K562 (cell line): Measurements from ENCODE around the gene NDFIP2. TPM values are rescaled to one million over a fixed set of nuclear protein-coding genes. Genes with fewer than 3 reads are reported as not detected.

Experiments
- ATAC-seq: fragments of 200-7000 bp; cut with Tn5 transposase; 3 replicates; pipeline ENCODE4 v1.9.1; 2020; ENCODE audit warnings: moderate library complexity
- BruUV-seq: library from RNA; stranded (reverse); fragments of 400-500 nt; replicated peaks from 2 replicates; lab custom pipeline; 2021; lab: Mats Ljungman, UMichigan
- CTCF ChIA-PET: fragments of 300-600 bp; formaldehyde crosslinking; extraction: SDS; loops from one replicate; lab custom pipeline; 2021; ENCODE audit warnings: low intra/inter-chr PET ratio; lab: Yijun Ruan, JAX
- POLR2A ChIA-PET: fragments of 300-600, 350-650 bp; sonication (Branson Sonifier 250); formaldehyde crosslinking; extraction: SDS; loops from one replicate; lab custom pipeline; 2021; ENCODE audit warnings: antibody characterized with exemption, inconsistent platforms; lab: Yijun Ruan, JAX
- DNase-seq, 4 experiments: peaks; one replicate each; pipeline versions ENCODE4 v3.0.0 to v3.0.0-alpha.2; 2011 to 2018; ENCODE audit warnings: low spot score in 3 of 4, mixed read lengths in 3 of 4; ENCODE audit errors: extremely low read depth in 1 of 4
- FAIRE-seq: peaks from 2 replicates; lab custom pipeline; 2011; peaks lifted over from hg19 to GRCh38; lab: Jason Lieb, UNC
- H2AFZ ChIP-seq: 2 replicates; pipeline ENCODE4 v1.6.0; 2011; ENCODE audit warnings: low read depth, low read length, control low read depth, inconsistent platforms
- H3K27ac ChIP-seq: fragments of 200-600 bp; 3 replicates; pipeline ENCODE4 v1.8.0; 2011; ENCODE audit warnings: low read depth, mild to moderate bottlenecking, control low read depth, inconsistent platforms, low read length, moderate library complexity, mixed read lengths; ENCODE audit errors: extremely low read depth
- H3K27me3 ChIP-seq, 2 experiments: fragments of 300-600 bp in 1 of 2; 2 replicates in 1 of 2; 3 replicates in 1 of 2; pipeline versions ENCODE4 v1.6.0 to v1.8.0; 2011; ENCODE audit warnings: inconsistent platforms in 2 of 2, low read length in 2 of 2, mild to moderate bottlenecking in 1 of 2, mixed read lengths in 1 of 2, moderate library complexity in 1 of 2; ENCODE audit not compliant: control insufficient read depth in 2 of 2, insufficient read depth in 2 of 2
- H3K36me3 ChIP-seq: fragments of 300-600 bp; 3 replicates; pipeline ENCODE4 v1.8.0; 2011; ENCODE audit warnings: mild to moderate bottlenecking, low read length, inconsistent platforms; ENCODE audit not compliant: control insufficient read depth, insufficient read depth
- H3K4me1 ChIP-seq, 2 experiments: fragments of 200-600 bp in 1 of 2; replicated peaks in 1 of 2; 2 replicates in 1 of 2; 3 replicates in 1 of 2; pipeline versions ENCODE4 v1.5.1 to v1.8.0; 2011; ENCODE audit warnings: inconsistent platforms in 2 of 2, low read length in 2 of 2, mild to moderate bottlenecking in 1 of 2, mixed read lengths in 1 of 2, moderate library complexity in 1 of 2; ENCODE audit not compliant: control insufficient read depth in 2 of 2, insufficient read depth in 2 of 2
- H3K4me2 ChIP-seq: 2 replicates; pipeline ENCODE4 v1.6.1; 2011; ENCODE audit warnings: low read length, control low read depth, inconsistent platforms, mixed read lengths; ENCODE audit not compliant: insufficient read depth
- H3K4me3 ChIP-seq: fragments of 200-600 bp; sonication (generic), shearing (Covaris generic); 2 replicates; pipeline ENCODE4 v1.5.1; 2016; ENCODE audit warnings: control low read depth, inconsistent platforms
- H3K79me2 ChIP-seq: fragments of 200-600 bp; 3 replicates; pipeline ENCODE4 v1.8.0; 2011; ENCODE audit warnings: low read length, inconsistent platforms; ENCODE audit not compliant: control insufficient read depth, insufficient read depth
- H3K9ac ChIP-seq, 2 experiments: 2 replicates each; pipeline versions ENCODE4 v1.6.0 to v1.6.1; 2011; ENCODE audit warnings: low read depth in 2 of 2, low read length in 2 of 2, control low read depth in 1 of 2, inconsistent platforms in 1 of 2, mild to moderate bottlenecking in 1 of 2, mixed read lengths in 1 of 2; ENCODE audit not compliant: insufficient read depth in 1 of 2
- H3K9me1 ChIP-seq: one replicate; pipeline ENCODE4 v1.6.0; 2011; ENCODE audit warnings: inconsistent platforms, mild to moderate bottlenecking, low read length, moderate library complexity; ENCODE audit not compliant: control insufficient read depth, insufficient read depth
- H3K9me3 ChIP-seq: replicated peaks from 2 replicates; pipeline ENCODE4 v1.5.1; 2011; ENCODE audit warnings: low read depth, low read length, inconsistent platforms; ENCODE audit not compliant: control insufficient read depth, insufficient read depth
- H4K20me1 ChIP-seq: replicated peaks from 2 replicates; pipeline ENCODE4 v1.6.1; 2011; ENCODE audit warnings: low read length, inconsistent platforms, mixed read lengths; ENCODE audit not compliant: control insufficient read depth, insufficient read depth
- POLR2AphosphoS2 ChIP-seq: IDR thresholded peaks from 2 replicates; pipeline ENCODE4 v1.6.1; 2012; ENCODE audit warnings: low read length, improper control_type of control experiment
- PRMT5 ChIP-seq: sonication (generic); formaldehyde crosslinking; IDR thresholded peaks from 2 replicates; pipeline ENCODE4 v1.5.0; 2020; ENCODE audit warnings: missing genetic modification reagents
- ZFP30 ChIP-seq: fragments of 250-450 bp; sonication (Bioruptor Pico); IDR thresholded peaks from 2 replicates; pipeline ENCODE4 v1.8.0; 2022; ENCODE audit warnings: moderate library complexity, mild to moderate bottlenecking, inconsistent platforms, borderline replicate concordance
- WGBS: fragments of 100-300 bp; shearing (Covaris generic); methylation state at CpG from one replicate; pipeline ENCODE4 v1.1.6; 2016; ENCODE audit warnings: low coverage, mixed read lengths; ENCODE audit not compliant: insufficient coverage; ENCODE audit errors: missing lambda C conversion rate; 5-methylcytosine and 5-hydroxymethylcytosine counted together
- in situ Hi-C: fragments of 300-500 bp; cut with MboI; formaldehyde crosslinking; loops from 4 replicates; pipeline ENCODE4 v1.15.0; 2018; ENCODE audit warnings: inconsistent platforms, mixed read lengths
- intact Hi-C: fragments of 100-400 bp; cut with micrococcal nuclease; formaldehyde crosslinking; loops from 2 replicates; pipeline ENCODE4 v1.14.2; 2022
- polyA plus RNA-seq, 8 experiments: library from polyadenylated mRNA; depleted of rRNA in 4 of 8; stranded (reverse) in 5 of 8; unstranded in 3 of 8; fragments of >200 nt; fragmentation: Nextera tagmentation in 2 of 8; fragmentation: Illumina TruSeq in 1 of 8; extraction: Ambion mirVana in 2 of 8; extraction: Trizol in 1 of 8; gene quantifications; 2 replicates each; pipeline versions ENCODE4 v1.2.1 to v1.2.3, GENCODE V29; 2011 to 2014; ENCODE audit warnings: inconsistent platforms in 1 of 8, missing spikeins in 1 of 8
- total RNA-seq, 7 experiments: library from RNA; depleted of rRNA in 6 of 7; stranded (reverse); fragments of >200 nt in 6 of 7; fragmentation: Illumina TruSeq in 2 of 7; extraction: Trizol in 2 of 7; gene quantifications; 2 replicates each; pipeline versions ENCODE4 v1.2.1 to v1.2.3, GENCODE V29; 2011 to 2021; ENCODE audit warnings: low replicate concordance in 1 of 7
- TF ChIP-seq, protein P1 (sequence below): sonication (generic); IDR thresholded peaks from 2 replicates; pipeline ENCODE4 v1.6.1; 2016

NDFIP2 gene
- total and polyA plus RNA-seq, 9 of the 15 experiments (the other 6 are each of a cell fraction or from before 2014, with no cell fraction given) = 13.4 to 54.4 (median 27.8) TPM

DNA sequence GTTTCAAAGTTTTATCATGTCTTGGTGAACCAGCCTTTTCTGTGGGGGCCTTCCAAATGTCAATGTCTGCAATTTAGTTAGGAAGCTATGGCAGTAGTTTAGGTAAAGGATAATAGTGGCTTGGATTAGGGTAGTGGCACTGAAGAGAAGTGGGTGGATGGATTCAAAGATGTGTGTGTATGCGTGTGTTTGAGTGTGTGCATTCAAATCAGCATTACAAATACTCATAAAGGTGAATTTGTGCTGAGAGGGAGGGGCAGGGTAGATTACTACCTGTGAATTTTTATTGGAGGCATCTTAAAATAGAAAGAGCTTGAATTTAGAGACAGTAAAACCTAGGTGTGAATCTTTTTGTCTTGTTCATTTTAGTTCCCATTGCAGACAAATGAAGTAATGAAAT is 16.9 kb downstream of the NDFIP2 start:
- Histone ChIP-seq H3K9me1 (no peaks in the 10 kb centered on the region), H3K36me3 (no peaks in the 10 kb centered on the region; the same call in 2 of the 3 replicates), H4K20me1 (no peaks in the 10 kb centered on the region), H3K4me2 (no peak overlapping the region), H3K4me3 (no peak overlapping the region), H3K4me1 (no peaks in the 10 kb centered on the region), H3K9ac (no peak overlapping the region), H2AFZ (no peak overlapping the region), H3K9me3 (no peaks in the 10 kb centered on the region), H3K27ac (no peak overlapping the region), H3K79me2 (peaks cover 75% of the 10 kb centered on the region), H3K27me3 (no peaks in the 10 kb centered on the region)
- DNase-seq (no peak), ATAC-seq (no peak), FAIRE-seq (no peak)
- no peak for TF ChIP-seq PRMT5 (CRISPR knock-in tag)
- no peak for TF ChIP-seq POLR2AphosphoS2
- ChIA-PET CTCF (no interaction called here), POLR2A (no interaction called here)
- in situ Hi-C loops (no loop called here), intact Hi-C loops (no loop called here)
- no TSS peak for BruUV-seq
- 90% methylated on average over 1 of the region's 1 CpG for WGBS

DNA sequence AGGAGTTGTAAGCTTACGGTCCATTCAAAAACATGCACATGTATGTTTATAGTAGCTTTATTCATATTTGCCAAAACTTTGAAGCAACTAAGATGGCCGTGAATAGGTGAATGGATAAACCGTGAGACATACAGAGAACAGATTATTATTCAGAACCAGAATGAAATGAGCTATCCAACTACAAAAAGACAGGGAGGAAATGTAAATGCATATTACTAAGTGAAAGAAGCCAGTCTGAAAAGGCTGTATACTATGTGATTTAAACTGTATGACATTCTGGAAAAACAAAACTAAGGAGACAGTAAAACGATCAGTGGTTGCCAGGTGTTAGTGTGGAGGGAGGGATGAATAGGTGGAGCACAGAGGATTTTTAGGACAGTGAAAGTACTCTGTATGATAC is 19.9 kb downstream of the NDFIP2 start:
- no peaks in the 10 kb centered on the region; the same call in 2 of the 3 replicates for H3K36me3 ChIP-seq
- ChIA-PET CTCF (no interaction called here), POLR2A (interaction anchor here (0.9 kb wide), 1 partner anchor 15 kb away, joined by 3 read pairs; no protein-coding TSS in a partner anchor)
- peaks cover 67% of the 10 kb centered on the region for H3K79me2 ChIP-seq
- ATAC-seq = no peak
- TF ChIP-seq ZFP30 = no peak
- TF ChIP-seq, protein P1, sequence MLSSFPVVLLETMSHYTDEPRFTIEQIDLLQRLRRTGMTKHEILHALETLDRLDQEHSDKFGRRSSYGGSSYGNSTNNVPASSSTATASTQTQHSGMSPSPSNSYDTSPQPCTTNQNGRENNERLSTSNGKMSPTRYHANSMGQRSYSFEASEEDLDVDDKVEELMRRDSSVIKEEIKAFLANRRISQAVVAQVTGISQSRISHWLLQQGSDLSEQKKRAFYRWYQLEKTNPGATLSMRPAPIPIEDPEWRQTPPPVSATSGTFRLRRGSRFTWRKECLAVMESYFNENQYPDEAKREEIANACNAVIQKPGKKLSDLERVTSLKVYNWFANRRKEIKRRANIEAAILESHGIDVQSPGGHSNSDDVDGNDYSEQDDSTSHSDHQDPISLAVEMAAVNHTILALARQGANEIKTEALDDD = no peak
- no peaks in the 10 kb centered on the region for H3K9me1 ChIP-seq
- BruUV-seq = no TSS peak
- no peak for FAIRE-seq
- no peak for DNase-seq
- no peak overlapping the region for H3K4me3 ChIP-seq
- in situ Hi-C loops = no loop called here
- no peaks in the 10 kb centered on the region; the same call in 1 of the 2 replicates for H4K20me1 ChIP-seq
- no peak overlapping the region for H3K4me2 ChIP-seq
- peaks cover 0 to 8% of the 10 kb centered on the region in 2 experiments; a peak in 2 of 5 replicates for H3K4me1 ChIP-seq
- H3K9me3 ChIP-seq = no peaks in the 10 kb centered on the region
- intact Hi-C loops = no loop called here
- 73% methylated on average over 3 of the region's 4 CpGs for WGBS
- no peak overlapping the region for H3K27ac ChIP-seq
- H3K9ac ChIP-seq = no peak overlapping the region
- no peak overlapping the region for H2AFZ ChIP-seq
- H3K27me3 ChIP-seq = no peaks in the 10 kb centered on the region
